ENCODE results near the gene UMAD1.

Gene UMAD1

DNA sequence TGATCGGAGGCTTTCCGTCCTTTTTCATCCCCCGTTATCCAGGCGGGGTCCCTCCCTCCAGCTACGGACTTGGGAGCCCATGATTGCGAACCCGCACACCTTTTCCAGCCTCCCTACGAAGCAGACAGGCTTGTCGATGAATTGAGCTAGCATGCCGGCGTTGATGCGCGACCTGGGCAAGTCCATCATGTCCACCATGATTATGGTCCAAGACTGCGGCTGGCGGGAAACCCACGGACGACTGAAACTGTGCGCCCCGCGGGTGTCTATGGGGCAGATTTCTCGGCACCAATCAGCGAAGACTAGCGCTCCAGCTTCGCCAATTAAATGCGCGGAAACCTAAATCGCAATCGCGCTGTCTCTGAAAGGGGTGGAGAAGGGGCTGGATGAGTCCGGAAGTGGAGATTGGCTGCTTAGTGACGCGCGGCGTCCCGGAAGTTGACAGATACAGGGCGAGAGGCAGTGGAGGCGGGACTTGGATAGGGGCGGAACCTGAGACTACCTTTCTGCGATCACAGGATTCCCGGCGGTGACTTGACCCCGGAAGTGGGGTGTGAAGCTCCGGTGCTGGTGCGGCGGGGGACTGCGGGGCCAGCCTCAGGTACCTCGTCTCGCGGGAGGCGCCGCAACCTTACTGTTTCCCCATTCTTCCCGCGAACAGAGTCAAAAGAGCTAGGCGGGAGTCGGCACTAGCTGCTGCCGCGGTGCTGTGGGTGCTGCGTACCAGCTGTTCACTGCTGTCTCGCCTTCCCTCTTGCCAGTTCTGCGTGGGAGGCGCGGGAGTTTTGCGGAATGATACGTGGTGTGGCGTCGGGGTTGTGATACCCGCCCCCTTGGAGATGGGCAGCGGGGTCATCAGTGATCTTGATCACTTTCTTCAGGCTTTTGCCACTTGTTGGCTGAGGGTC is at the start of gene UMAD1:
Gene UMAD1 (plus strand): TSS at position 532 of the 908 bp plus-strand sequence. CDS start 32,620 bp downstream, outside the sequence.
- peak; percentile 98 for DNase-seq (ENCODE audit: low spot score)

DNA sequence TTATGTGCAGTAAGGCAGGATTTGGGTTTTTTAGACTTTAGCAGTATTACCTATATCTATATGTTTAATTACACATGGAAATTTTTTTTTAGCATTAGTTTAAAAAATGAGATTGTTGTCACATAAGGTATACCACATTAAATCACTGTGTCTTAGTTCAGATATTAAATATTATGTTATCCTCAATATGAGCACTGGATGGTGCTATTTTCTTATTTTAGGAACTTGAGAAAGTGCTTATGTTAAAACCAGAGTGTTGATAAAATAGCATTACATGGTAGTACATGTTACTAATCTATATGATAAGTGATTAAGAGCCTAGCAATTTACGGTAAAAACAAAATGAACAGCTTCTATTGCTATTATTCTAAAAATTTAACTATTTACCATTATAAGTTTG is 45.1 kb upstream of the UMAD1 start:
- peak; percentile 23 for DNase-seq (ENCODE audit: low spot score)

DNA sequence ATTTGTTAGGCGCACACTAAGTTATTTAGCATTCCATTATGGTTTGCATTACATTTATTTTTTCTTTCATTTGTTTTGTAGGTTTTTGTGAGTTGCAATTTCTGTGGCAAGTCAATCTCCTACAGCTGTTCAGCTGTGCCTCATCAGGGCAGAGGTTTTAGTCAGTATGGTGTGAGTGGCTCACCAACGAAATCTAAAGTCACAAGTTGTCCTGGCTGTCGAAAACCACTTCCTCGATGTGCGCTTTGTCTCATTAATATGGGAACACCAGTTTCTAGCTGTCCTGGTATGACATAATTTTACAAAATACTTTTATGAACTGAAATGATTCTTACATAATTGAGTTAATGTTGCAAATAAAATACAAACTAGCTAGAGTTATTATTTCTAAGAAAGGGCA is 44.4 kb upstream of the UMAD1 start:
- DNase-seq (ENCODE audit: low spot score) = no peak

DNA sequence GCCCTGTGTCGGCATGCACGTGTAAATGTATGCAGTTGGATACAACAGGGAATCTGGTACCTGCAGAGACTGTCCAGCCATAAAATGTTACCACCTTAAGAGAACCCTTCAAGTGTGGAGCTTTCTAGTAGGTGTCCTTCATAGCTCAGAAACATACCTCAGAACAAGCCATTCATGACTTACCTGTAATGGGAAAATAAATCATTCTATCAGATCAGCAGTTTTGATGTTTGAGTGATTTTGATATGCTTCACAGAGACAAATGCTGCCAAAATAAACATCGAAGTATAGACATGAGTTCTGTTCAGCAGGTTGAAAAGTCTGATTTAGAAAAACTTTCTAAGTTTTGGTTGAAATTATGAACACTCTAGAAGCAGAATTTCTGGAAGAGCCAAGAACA is 33.5 kb upstream of the UMAD1 start:
- no peak for DNase-seq (ENCODE audit: low spot score)

DNA sequence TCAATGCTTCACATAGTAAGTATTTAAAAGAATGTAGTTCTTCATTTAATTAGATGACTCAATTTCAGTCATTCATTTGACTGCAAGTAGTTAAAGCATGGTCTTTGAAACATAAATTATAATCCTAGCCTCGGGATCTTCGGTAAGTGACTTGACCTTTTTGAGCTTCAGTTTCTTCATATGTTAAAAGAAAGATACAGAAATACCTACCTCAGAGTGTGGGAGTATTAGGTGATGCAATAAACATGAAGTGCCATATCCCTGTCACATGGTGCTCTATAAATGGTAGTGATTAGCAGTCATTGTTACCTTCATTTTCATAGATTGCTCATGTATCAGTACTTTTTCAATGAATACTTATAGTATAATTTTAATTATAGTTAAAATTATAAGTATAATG is 31.2 kb upstream of the UMAD1 start:
- DNase-seq (ENCODE audit: low spot score) = no peak

DNA sequence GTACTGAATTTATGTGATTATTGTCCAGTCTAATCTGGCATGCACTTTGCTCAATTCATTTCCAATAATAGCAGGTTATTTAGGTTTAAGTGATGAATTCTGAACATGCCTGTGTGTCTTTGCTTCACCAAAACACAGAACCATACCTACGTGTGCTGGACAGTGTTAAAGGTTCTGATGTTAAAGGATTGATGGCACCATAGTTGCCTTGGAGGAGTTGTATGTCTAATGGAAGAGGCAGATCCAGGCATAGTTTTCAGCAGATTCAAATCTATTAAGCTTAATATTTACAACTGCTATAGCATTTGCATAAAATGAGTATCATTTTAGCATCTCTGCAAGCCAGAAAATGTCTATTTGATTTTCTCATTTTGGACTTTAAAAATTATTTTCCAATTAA is 28.0 kb upstream of the UMAD1 start:
- no peak for DNase-seq (ENCODE audit: low spot score)

DNA sequence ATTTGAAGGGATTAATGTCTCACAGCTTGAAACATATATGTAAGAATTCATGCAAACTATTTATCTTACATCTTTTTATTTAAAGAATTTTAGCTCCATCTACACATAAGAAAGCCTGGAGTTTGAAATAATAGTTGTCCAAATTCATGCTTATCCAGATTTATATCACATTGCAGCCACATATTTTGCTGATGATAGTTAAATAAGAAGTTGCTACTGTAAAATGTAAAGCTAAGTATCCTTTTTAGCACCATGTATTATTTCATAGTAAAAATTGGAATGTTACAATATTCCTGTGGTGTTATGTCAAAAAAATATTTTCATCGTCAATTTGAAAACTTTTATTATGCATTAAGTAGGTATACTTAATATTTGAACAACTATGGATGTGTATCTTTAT is 27.3 kb upstream of the UMAD1 start:
- no peak for DNase-seq (ENCODE audit: low spot score)

DNA sequence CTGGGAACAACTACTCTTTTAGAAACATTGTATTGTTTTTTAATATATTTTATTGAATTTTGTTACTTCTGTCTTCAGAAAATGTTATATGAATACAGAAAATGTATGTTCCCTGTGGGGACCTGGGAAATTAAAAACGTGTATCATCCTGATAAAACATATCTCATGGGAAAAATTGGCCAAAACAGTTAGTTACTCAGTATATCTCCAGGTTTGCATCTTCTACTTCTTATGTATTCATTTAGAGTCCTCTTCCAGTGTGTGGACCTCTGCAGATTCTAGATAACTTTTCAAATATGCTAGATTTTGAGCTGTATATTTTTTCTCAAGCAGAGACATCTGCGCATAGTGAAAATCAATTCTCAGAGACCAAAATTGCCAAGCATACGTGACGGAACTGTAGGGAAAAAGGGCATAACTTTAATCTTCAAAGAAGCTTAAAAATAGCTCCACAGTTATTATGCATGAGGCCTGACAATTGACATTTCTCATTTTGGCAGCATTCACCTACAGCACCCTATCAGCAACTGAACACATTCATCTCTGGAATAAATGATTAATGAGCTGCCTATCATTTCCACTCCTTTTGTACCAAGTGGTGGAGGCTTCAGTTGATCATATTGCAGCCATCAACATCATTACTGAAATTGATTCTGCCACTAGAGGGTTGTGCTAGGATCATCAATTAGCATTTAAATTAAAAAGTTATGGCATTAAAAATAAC is 26.4 kb upstream of the UMAD1 start:
- no peak for DNase-seq (ENCODE audit: low spot score)

DNA sequence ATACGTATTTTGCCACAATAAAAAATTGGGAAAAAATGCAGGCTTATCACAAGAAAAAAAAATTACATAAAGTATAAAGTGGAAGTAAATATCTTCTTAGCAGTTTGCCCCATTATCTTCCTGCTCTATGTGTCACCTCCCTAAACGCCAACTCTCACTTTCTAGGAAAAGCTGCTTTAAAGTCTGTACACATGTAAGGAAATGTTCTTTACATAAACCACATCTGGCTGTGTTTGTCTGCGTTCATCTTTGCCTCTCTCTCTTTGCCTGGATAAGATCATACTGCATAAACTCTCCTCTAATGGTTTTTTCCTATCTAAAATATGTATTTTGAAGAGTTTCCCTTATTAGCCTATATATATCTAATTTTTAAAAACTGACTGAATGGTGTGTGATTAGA is 23.0 kb upstream of the UMAD1 start:
- no peak for DNase-seq (ENCODE audit: low spot score)

DNA sequence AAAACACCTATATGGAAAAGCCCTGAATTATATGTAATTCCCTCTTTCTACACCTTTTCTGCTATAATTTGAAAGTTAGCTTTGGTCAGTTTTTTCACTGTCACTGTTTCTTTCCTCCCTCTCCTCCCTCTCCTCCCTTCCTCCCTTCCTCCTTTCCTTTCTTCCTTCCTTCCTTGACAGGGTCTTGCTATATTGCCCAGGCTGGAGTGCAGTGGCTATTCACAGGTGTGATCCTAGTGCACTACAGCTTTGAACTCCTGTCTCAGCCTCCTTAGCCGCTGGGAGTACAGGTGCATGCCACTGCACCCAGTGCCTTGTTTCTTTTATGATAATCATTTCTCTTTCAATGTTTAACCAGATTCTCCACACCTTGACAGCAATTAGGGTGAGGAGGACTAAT is 22.1 kb upstream of the UMAD1 start:
- DNase-seq (ENCODE audit: low spot score) = no peak

DNA sequence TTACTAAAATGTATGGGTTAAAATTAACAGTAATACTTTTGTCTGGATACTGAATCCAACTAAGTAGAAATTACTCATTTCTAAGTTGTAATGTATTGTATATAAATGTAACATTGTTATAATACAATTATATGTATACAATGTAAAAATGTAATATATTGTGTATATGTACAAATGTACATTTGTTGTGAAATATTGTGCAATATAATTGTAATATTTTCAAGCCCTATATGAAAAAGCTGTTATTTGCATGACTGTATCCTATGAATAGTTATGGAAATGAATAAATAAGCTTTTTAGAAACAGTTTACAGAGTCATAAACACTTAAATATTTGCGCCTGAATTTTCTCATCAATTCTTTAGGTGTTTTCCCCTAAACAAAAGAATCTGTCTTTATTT is 20.3 kb upstream of the UMAD1 start:
- no peak for DNase-seq (ENCODE audit: low spot score)

DNA sequence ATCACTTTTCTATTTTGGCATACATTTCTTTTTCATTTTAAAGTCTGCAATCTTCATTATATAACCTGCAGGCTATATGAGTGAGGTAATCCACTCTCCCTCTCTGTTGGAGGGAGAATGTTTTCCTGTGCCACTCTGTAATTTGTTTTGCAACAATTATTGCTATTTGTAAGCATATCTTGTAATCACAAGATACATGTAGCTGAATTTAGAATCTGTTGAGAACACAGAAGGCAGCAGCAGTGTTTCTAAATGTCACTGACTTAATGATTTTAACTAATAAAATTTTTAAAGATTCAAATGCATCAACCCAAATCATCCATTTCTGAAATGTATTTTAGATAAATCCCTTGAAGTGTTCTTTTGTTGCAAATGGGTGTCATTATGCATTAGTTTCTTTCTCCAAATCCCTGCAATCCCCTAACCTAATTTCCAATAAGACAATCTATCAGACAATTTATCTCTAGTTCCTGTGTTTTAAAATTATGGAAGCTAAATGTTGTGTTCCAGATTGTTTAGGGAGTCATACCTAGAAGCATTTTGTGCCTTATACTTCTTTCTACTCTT is 19.8 kb upstream of the UMAD1 start:
- DNase-seq (ENCODE audit: low spot score) = no peak

DNA sequence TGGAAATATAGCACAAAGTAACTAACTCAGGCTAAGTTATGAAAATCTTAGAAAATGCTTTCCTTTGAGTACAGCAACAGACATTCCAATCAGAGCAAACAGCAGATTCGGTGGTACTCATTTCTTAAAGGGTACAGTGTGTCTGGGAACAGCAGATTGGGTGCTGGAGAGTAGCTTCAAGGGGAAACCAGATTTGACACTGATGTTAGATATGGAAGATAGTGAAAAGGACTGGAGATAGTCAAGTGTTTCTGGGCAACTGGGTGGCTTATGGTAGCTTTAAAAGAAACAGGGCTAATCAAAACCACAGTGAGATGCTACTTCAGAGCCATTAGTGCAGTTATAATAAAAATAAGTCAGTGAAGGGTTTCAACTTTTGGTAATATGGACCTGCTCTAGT is 12.1 kb upstream of the UMAD1 start:
- no peak for DNase-seq (ENCODE audit: low spot score)

DNA sequence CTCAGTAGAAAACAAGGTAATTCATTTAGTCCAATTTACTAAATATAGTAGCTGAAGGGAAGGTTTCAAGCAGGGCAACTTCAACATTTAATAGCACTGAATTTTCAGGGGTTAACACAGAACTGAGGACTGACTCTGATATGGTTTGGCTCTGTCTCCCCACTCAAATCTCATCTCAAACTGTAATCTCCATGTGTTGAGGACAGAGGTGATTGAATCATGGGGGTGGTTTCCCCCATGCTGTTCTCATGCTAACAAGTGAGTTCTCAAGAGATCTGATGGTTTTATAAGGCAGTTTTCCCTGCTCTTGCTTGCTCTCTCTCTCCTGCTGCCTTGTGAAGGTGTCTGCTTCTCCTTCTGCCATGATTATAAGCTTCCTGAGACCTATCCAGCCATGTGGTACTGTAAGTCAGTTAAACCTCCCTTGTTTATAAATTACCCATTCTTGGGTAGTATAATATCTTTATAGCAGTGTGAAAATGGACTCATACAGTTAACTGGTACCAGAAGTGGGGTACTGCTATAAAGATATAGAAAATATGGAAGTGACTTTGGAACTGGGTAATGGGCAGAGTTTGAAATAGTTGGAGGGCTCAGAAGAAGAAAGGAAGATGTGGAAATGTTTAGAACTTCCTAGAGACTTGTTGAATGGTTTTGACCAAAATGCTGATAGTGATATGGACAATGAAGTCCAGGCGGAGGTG is 9.8 kb upstream of the UMAD1 start:
- DNase-seq (ENCODE audit: low spot score) = no peak

DNA sequence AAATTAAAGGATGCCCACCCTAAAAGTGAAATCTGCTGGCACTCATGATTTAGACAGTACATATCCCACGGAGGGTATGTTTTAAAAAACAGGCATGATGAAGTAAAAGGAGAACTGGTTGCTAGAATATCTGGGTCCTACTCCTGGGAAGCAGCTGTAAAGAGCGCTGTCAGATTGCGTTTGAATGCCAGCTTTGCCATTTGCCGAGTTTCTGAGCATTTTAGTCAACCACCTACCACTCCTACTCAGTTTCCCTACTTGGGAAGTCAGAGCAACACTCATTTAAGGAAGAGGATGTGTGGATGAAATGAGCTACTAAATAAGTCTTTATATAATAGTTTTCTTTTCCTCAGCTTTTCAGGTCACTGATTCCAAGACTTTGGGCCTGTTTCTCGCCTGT is 1.1 kb upstream of the UMAD1 start:
- no peak for DNase-seq (ENCODE audit: low spot score)

DNA sequence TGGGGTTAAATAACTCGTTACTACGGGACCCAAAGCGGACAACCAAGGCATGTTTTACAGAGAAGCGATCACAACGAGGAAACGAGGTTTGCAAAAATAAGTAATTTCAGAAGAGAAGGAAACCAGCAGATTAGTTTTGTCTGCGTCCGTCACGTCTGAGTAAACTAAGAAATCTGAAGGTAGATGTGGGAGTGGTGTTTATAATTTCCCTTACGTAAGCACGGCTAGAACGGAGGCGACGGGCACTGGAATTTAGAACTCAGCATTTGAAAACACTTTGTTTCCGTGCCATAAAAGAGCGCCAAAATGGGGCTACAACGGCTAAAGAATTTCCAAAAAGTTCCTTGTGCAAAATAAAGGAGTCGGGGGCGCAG is 718 bp upstream of the UMAD1 start:
- DNase-seq (ENCODE audit: low spot score) = peak; percentile 5

DNA sequence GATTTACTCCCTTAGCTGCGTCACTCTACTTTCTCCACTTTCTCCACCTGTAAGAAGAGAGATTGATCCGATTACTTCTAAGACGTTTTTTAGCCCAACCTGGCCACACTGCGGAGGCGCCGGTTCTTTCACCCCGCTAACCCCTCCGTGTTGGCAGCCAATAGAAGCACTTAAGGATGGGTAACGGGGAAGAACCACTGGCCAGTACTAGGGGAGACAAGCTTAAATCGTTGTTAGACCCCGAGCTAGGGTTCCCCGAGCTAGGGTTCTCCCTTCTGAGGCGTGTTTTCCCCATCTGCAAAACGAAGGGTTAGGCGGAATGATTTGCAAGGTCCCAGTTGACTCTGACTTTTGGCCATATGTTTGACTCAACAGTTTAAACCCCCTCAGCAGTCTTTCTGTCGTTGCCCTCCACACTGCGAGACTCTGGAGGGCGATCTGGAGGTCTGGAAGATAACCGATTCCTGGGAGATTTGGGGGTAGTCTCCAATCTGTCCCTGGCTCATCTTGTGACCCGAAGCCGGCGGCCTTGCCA is 644 bp downstream of the UMAD1 start:
- no peak for DNase-seq (ENCODE audit: low spot score)

DNA sequence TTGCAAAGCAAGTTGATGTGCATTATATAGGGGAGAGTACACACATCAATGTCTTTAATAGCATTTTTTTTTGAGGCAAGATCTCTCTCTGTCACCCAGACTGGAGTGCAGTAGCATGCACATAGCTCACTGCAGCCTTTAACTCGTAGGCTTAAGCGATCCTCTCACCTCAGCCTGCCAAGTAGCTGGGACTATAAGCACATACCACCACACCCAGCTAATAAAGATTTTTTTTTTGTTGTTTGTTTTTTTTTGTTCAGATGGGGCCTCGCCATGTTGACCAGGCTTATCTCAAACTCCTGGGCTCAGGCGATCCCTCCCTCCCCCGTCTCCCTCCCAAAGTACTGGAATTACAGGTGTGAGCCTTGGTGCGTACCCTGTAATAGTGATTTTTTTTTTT is 1.5 kb downstream of the UMAD1 start:
- DNase-seq (ENCODE audit: low spot score) = no peak

DNA sequence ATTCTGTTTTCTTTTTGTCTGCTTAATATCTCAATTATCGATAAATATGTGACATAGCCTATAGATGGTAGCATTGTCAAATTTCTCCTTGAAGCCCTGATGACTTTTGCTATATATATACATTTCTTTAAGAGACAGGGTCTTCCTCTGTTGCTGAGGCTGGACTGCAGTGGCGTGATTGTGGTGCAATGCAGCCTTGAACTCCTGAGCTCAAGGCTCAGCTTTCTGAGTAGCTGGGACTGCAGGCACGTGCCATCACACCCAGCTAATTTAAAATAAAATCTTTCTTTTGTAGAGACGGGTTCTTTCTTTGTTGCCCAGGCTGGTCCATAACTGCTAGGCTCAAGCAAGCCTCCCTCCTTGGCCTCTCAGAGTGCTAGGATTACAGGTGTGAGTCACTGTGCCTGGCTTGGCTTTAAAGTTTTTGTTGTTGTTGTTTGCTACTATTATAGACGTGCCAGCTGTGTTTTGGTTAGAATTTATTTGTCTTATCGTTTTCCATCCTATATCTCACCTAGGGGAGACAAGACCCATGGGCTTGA is 7.0 kb downstream of the UMAD1 start:
- no peak for DNase-seq (ENCODE audit: low spot score)

DNA sequence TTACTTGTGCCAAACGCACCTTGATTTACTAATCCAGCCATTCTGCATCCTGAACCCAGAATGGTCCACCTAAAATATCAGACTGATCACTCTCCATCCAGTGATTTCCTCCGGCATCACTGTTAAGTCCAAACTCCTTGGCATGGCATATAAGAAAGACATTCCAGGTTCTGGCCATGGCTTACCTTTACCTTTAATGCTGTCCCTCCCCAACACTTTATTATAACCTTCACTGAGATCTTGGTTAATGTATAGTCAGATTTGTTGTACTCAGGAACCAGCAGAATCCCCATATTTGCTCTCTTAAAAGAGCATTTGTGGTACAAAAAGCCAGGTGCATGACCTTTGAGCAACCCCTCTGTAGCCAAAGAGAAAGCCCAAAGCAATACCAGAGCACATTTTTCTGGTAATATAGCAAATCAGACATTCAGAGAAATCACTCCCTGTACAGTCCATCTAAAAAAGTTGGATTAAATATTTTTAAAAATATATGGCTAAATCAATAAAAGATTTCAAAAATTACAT is 10.2 kb downstream of the UMAD1 start:
- DNase-seq (ENCODE audit: low spot score) = no peak

DNA sequence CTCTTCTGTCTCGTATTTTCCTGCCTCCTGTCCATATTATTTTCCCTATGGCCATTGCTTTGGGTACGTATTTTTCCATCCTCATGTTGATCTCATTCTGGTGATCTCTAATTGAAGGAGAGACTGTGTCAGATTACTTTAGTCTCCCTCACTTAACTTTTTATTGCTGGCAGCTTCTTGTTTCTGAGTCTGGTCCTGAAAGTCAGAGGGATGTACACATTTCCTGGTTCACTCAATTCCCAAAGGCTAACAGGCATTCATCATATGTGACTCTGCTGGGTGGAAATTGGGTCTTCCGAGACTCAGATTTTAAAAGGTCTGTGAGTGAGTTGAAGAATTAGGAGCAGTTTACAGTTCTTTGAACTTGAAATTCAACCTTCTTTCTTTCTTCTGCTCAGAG is 10.9 kb downstream of the UMAD1 start:
- DNase-seq (ENCODE audit: low spot score) = no peak
